GM21528 (cell line): ENCODE data around the gene FOXD3.

Experiments used
- ATAC-seq: cut with Tn5 transposase; IDR thresholded peaks from one replicate; pipeline ENCODE4 v1.9.1; 2021; ENCODE audit warnings: mild to moderate bottlenecking, moderate library complexity; ENCODE audit not compliant: unreplicated experiment, low FRiP score

Gene FOXD3

GRCh38 chr1:63322114-63322943 lies at the start of gene FOXD3:
FOXD3 (plus strand) TSS chr1:63322567; CDS start chr1:63323059, 492 bp downstream.
- ATAC-seq: no peak

GRCh38 chr1:63272811-63273210 lies 49.6 kb upstream of the FOXD3 start:
- no peak for ATAC-seq

GRCh38 chr1:63274371-63274770 lies 48.0 kb upstream of the FOXD3 start:
- ATAC-seq: no peak

- no peak for ATAC-seq
These were observed 47.4 kb upstream of the FOXD3 start for GRCh38 chr1:63274979-63275378.

GRCh38 chr1:63276624-63277023 lies 45.7 kb upstream of the FOXD3 start:
- ATAC-seq: no peak

- no peak for ATAC-seq
These were observed 44.9 kb upstream of the FOXD3 start for GRCh38 chr1:63277195-63278192.

- no peak for ATAC-seq
These were observed 40.6 kb upstream of the FOXD3 start for GRCh38 chr1:63281753-63282152.

GRCh38 chr1:63289135-63289534 lies 33.2 kb upstream of the FOXD3 start:
- ATAC-seq: no peak

GRCh38 chr1:63294803-63295594 lies 27.4 kb upstream of the FOXD3 start:
- ATAC-seq: no peak

GRCh38 chr1:63304410-63304809 lies 18.0 kb upstream of the FOXD3 start:
- ATAC-seq: no peak

GRCh38 chr1:63305043-63305442 lies 17.3 kb upstream of the FOXD3 start:
- ATAC-seq: no peak

- ATAC-seq: no peak
These were observed 15.1 kb upstream of the FOXD3 start for GRCh38 chr1:63307196-63307794.

- ATAC-seq: no peak
These were observed 5.8 kb upstream of the FOXD3 start for GRCh38 chr1:63316598-63316983.

GRCh38 chr1:63316984-63317816 lies 5.2 kb upstream of the FOXD3 start:
- ATAC-seq: peak; percentile 68

GRCh38 chr1:63317817-63318152 lies 4.6 kb upstream of the FOXD3 start:
- no peak for ATAC-seq

GRCh38 chr1:63318201-63318979 lies 4.0 kb upstream of the FOXD3 start:
- ATAC-seq: no peak

- no peak for ATAC-seq
These were observed 3.0 kb upstream of the FOXD3 start for GRCh38 chr1:63319046-63320021.
